ENCODE measurements around the gene RABGAP1L. TPM values are rescaled to one million over a fixed set of nuclear protein-coding genes. Genes with fewer than 3 reads are reported as not detected.

RABGAP1L gene
- total RNA-seq, 2 experiments from 2014 or later: 98.1 to 158 TPM

GRCh38 chr1:174761335-174761734 lies 602.0 kb downstream of the RABGAP1L start:
- no peaks in the 10 kb centered on the region for H4K20me1 ChIP-seq (ENCODE audit: insufficient read depth, low read length)
- H2AFZ ChIP-seq (ENCODE audit: low read length): no peak overlapping the region
- intact Hi-C loops (cut with micrococcal nuclease; ENCODE audit: unreplicated experiment): no loop called here
- no TSS peak for BruUV-seq (replicated peaks)
- ChIA-PET CTCF (ENCODE audit: unreplicated experiment) (no interaction called here), POLR2A (no interaction called here)
- no peak overlapping the region for H3K4me3 ChIP-seq (ENCODE audit: low read depth, low read length, poor library complexity, severe bottlenecking)
- no peaks in the 10 kb centered on the region for H3K79me2 ChIP-seq (ENCODE audit: insufficient read depth, low read depth, low read length)
- no peaks in the 10 kb centered on the region for H3K9me2 ChIP-seq (ENCODE audit: insufficient read depth, low read length)
- H3K4me1 ChIP-seq (ENCODE audit: insufficient read depth, low read length, poor library complexity, severe bottlenecking): no peaks in the 10 kb centered on the region
- H3K36me3 ChIP-seq (ENCODE audit: insufficient read depth, low read length): no peaks in the 10 kb centered on the region
- DNase-seq (ENCODE audit: low spot score): no peak
- no peak overlapping the region for H3K4me2 ChIP-seq (ENCODE audit: low read length)
- no peak overlapping the region for H3K27ac ChIP-seq (ENCODE audit: low read depth, low read length, poor library complexity, severe bottlenecking)
- H3K9me3 ChIP-seq (ENCODE audit: low read length): 0 out of 2 replicates have a peak, but pooled peaks cover 5% of the 10 kb centered on the region
- TF ChIP-seq CTCF (conservative IDR thresholded peaks at IDR 0.05; ENCODE audit: low read length) (no peak), EZH2phosphoT487 (IDR thresholded peaks at IDR 0.05; ENCODE audit: borderline replicate concordance, low read depth, low read length) (no peak)

GRCh38 chr1:174761901-174762585 lies 602.7 kb downstream of the RABGAP1L start:
- no peaks in the 10 kb centered on the region for H3K4me1 ChIP-seq (ENCODE audit: insufficient read depth, low read length, poor library complexity, severe bottlenecking)
- no TSS peak for BruUV-seq (replicated peaks)
- TF ChIP-seq CTCF (conservative IDR thresholded peaks at IDR 0.05; ENCODE audit: low read length) (no peak), EZH2phosphoT487 (IDR thresholded peaks at IDR 0.05; ENCODE audit: borderline replicate concordance, low read depth, low read length) (no peak)
- no peaks in the 10 kb centered on the region for H4K20me1 ChIP-seq (ENCODE audit: insufficient read depth, low read length)
- H3K79me2 ChIP-seq (ENCODE audit: insufficient read depth, low read depth, low read length): no peaks in the 10 kb centered on the region
- 0 out of 2 replicates have a peak, but pooled peaks cover 5% of the 10 kb centered on the region for H3K9me3 ChIP-seq (ENCODE audit: low read length)
- ChIA-PET POLR2A (interaction anchor here (1.1 to 1.3 kb wide), 2 partner anchors 8 to 535 kb away, joined by 3 to 7 read pairs; no protein-coding TSS in a partner anchor), CTCF (ENCODE audit: unreplicated experiment) (no interaction called here)
- no peaks in the 10 kb centered on the region for H3K36me3 ChIP-seq (ENCODE audit: insufficient read depth, low read length)
- intact Hi-C loops (cut with micrococcal nuclease; ENCODE audit: unreplicated experiment): no loop called here
- DNase-seq (ENCODE audit: low spot score): no peak
- no peak overlapping the region for H3K27ac ChIP-seq (ENCODE audit: low read depth, low read length, poor library complexity, severe bottlenecking)
- no peaks in the 10 kb centered on the region for H3K9me2 ChIP-seq (ENCODE audit: insufficient read depth, low read length)
- no peak overlapping the region for H2AFZ ChIP-seq (ENCODE audit: low read length)
- H3K4me2 ChIP-seq (ENCODE audit: low read length): no peak overlapping the region
- H3K4me3 ChIP-seq (ENCODE audit: low read depth, low read length, poor library complexity, severe bottlenecking): no peak overlapping the region

GRCh38 chr1:174764191-174764590 lies 604.9 kb downstream of the RABGAP1L start:
- Histone ChIP-seq H3K9me2 (ENCODE audit: insufficient read depth, low read length) (no peaks in the 10 kb centered on the region), H2AFZ (ENCODE audit: low read length) (no peak overlapping the region), H3K9me3 (ENCODE audit: low read length) (no peaks in the 10 kb centered on the region), H3K79me2 (ENCODE audit: insufficient read depth, low read depth, low read length) (no peaks in the 10 kb centered on the region), H3K36me3 (ENCODE audit: insufficient read depth, low read length) (peaks cover 6% of the 10 kb centered on the region; the same call in 1 of the 2 replicates), H3K4me2 (ENCODE audit: low read length) (no peak overlapping the region), H4K20me1 (ENCODE audit: insufficient read depth, low read length) (no peaks in the 10 kb centered on the region), H3K4me3 (ENCODE audit: low read depth, low read length, poor library complexity, severe bottlenecking) (no peak overlapping the region), H3K27ac (ENCODE audit: low read depth, low read length, poor library complexity, severe bottlenecking) (no peak overlapping the region), H3K4me1 (ENCODE audit: insufficient read depth, low read length, poor library complexity, severe bottlenecking) (peaks cover 11% of the 10 kb centered on the region)
- intact Hi-C loops (cut with micrococcal nuclease; ENCODE audit: unreplicated experiment): no loop called here
- ChIA-PET CTCF (ENCODE audit: unreplicated experiment) (no interaction called here), POLR2A (interaction anchor here (0.7 to 1.1 kb wide), 4 partner anchors 12 to 1120 kb away, joined by 3 to 5 read pairs (median 3); no protein-coding TSS in a partner anchor)
- no TSS peak for BruUV-seq (replicated peaks)
- TF ChIP-seq CTCF (conservative IDR thresholded peaks at IDR 0.05; ENCODE audit: low read length) (no peak), EZH2phosphoT487 (IDR thresholded peaks at IDR 0.05; ENCODE audit: borderline replicate concordance, low read depth, low read length) (no peak)
- DNase-seq (ENCODE audit: low spot score): no peak

Measured in OCI-LY7 (cell line).